Measurements from ENCODE around the gene DOLK. TPM values are rescaled to one million over a fixed set of nuclear protein-coding genes. Genes with fewer than 3 reads are reported as not detected.
A peak's percentile ranks its signal among the peaks of the same experiment; 100 is the strongest.

Gene DOLK
- polyA plus RNA-seq, 2 of the 4 experiments (the other 2 are of a cell fraction): 22.8 to 25.4 TPM

GRCh38 chr9:128901379-128901778 lies 46.0 kb downstream of the DOLK start:
- TF ChIP-seq CHD2 (IDR thresholded peaks at IDR 0.05; ENCODE audit: low read length, partially characterized antibody) (no peak), HES2 (IDR thresholded peaks at IDR 0.05) (no peak), MAZ (IDR thresholded peaks at IDR 0.05; ENCODE audit: borderline replicate concordance, low read depth, low read length) (no peak), HOXB5 (CRISPR knock-in tag; IDR thresholded peaks at IDR 0.05) (no peak), NR3C1 (IDR thresholded peaks at IDR 0.05) (no peak), CBX2 (IDR thresholded peaks at IDR 0.05; ENCODE audit: borderline replicate concordance, low read depth) (no peak)
- POLR2A ChIA-PET: no interaction called here
- WGBS (ENCODE audit: missing lambda C conversion rate): 89% methylated on average over 7 of the region's 7 CpGs
- no peaks in the 10 kb centered on the region for H3K9me3 ChIP-seq
- FAIRE-seq (no peak), ATAC-seq (no peak), DNase-seq (ENCODE audit: low read depth in 1 of 2, low spot score in 1 of 2) (no peak)
- H3K4me1 ChIP-seq: peaks cover 47% of the 10 kb centered on the region
- CTCF ChIA-PET: interaction anchor here (3.3 kb wide), 1 partner anchor 27 kb away, joined by 22 read pairs; no protein-coding TSS in a partner anchor
- peak overlapping the region; percentile 57 to 63; a peak in 2 of 6 replicates for H3K27ac ChIP-seq
- H3K4me3 ChIP-seq: no peak overlapping the region
- no peak overlapping the region for H3K4me2 ChIP-seq

DNA sequence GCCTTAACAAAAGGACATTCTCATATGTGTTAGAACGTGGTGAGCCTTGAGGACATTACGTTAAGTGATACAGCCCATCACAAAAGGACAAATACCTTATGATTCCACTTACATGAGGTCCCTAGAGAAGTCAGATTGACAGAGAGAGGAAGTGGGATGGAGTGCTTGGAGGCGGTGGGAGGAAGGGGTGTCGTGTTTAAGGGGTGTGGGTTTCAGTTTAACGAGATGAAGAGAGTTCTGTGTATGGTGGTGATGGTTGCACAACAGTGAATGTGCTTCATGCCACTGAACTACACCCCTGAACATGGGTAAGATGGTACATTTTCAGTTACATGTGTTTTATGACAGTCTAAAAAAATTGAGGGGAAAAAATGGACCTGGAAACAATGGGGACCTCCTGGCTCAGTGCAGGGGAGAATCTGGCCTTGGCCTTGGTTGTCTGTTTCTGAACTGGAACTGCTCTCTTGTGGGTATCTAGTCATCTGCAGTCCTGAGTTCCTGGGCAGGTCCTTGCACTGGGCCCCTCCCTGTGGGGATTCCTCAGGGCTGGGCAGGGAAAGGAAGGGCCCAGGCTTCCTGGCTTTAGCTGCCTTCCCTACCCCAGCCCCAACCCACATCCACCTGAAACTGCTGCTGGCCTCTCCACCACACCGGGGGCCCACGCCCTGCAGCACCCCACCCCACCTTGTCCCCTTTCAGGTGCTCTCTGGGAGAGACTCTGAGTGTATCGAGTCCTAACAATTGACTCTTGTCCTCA lies 47.7 kb downstream of the DOLK start:
- no peaks in the 10 kb centered on the region for H3K9me3 ChIP-seq
- WGBS (ENCODE audit: missing lambda C conversion rate): 74% methylated on average over 6 of the region's 8 CpGs
- CTCF ChIA-PET: interaction anchor here (0.8 to 3.3 kb wide), 2 partner anchors 13 to 28 kb away, joined by 3 to 22 read pairs; no protein-coding TSS in a partner anchor
- H3K4me2 ChIP-seq: no peak overlapping the region
- no peak overlapping the region for H3K4me3 ChIP-seq
- FAIRE-seq (no peak), ATAC-seq (peak; percentile 53 to 58), DNase-seq (ENCODE audit: low read depth in 1 of 2, low spot score in 1 of 2) (no peak)
- peak overlapping the region; percentile 46 to 57; a peak in 4 of 6 replicates for H3K27ac ChIP-seq
- TF ChIP-seq PHF8 (IDR thresholded peaks at IDR 0.05; ENCODE audit: borderline replicate concordance, low read depth) (no peak), KDM1A (IDR thresholded peaks at IDR 0.05; ENCODE audit: low read depth) (no peak), RFX5 (IDR thresholded peaks at IDR 0.05) (no peak), FOSL2 (IDR thresholded peaks at IDR 0.05) (no peak), FOSL2 (CRISPR knock-in tag; IDR thresholded peaks at IDR 0.05) (no peak), KDM5A (IDR thresholded peaks at IDR 0.05) (no peak), MAFK (IDR thresholded peaks at IDR 0.05; ENCODE audit: partially characterized antibody) (no peak)
- TF ChIP-seq, protein P1, sequence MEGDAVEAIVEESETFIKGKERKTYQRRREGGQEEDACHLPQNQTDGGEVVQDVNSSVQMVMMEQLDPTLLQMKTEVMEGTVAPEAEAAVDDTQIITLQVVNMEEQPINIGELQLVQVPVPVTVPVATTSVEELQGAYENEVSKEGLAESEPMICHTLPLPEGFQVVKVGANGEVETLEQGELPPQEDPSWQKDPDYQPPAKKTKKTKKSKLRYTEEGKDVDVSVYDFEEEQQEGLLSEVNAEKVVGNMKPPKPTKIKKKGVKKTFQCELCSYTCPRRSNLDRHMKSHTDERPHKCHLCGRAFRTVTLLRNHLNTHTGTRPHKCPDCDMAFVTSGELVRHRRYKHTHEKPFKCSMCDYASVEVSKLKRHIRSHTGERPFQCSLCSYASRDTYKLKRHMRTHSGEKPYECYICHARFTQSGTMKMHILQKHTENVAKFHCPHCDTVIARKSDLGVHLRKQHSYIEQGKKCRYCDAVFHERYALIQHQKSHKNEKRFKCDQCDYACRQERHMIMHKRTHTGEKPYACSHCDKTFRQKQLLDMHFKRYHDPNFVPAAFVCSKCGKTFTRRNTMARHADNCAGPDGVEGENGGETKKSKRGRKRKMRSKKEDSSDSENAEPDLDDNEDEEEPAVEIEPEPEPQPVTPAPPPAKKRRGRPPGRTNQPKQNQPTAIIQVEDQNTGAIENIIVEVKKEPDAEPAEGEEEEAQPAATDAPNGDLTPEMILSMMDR (IDR thresholded peaks at IDR 0.05): no peak
- POLR2A ChIA-PET: no interaction called here
- H3K4me1 ChIP-seq: peaks cover 43% of the 10 kb centered on the region

DNA sequence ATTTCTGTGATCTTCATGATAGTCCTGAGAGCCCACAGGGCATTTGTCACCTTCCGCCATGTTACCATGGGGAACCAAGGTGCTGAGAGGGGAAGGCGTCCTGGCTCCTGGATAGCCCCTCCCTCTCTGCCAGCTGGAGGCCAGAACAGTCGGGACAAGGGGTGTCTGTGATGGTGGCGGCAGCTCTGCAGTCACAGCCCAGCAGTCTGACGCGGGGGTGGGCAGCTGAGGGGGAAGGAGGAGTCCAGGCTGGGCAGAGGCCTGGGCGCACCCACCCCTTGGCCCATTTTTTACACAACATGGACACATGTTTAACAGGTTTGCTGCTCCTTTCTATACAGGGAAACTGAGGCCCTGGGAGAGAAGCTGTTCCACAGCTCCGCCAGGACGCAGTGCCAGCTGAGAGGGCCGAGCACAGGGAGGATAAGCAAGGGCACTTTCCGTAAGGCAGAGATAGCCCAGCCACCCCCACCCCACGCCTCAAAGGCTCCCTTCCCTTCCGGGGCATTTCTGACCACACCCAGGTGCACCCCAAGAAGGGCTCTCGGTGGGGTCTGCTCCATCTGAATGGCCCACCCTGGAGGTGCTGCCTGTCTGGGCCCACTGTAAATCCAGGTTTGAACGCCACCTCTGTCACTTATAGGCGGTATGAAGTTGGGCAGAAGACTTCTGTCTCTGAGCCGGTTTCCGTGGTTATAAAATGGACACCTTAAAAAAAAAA lies 48.4 kb downstream of the DOLK start:
- POLR2A ChIA-PET: no interaction called here
- H3K4me1 ChIP-seq: peaks cover 38% of the 10 kb centered on the region

GRCh38 chr9:128898382-128898781 lies 49.0 kb downstream of the DOLK start:
- FAIRE-seq (no peak), DNase-seq (ENCODE audit: low read depth in 1 of 2, low spot score in 1 of 2) (no peak), ATAC-seq (no peak)
- 87% methylated on average over 5 of the region's 5 CpGs for WGBS (ENCODE audit: missing lambda C conversion rate)
- TF ChIP-seq POLR2AphosphoS2 (conservative IDR thresholded peaks at IDR 0.05; ENCODE audit: low read length) (no peak), RCOR1 (IDR thresholded peaks at IDR 0.05; ENCODE audit: low read depth, low read length) (no peak), NFE2L2 (conservative IDR thresholded peaks at IDR 0.05; ENCODE audit: low read length) (no peak), ZSCAN20 (CRISPR knock-in tag; IDR thresholded peaks at IDR 0.05) (no peak), PHF8 (IDR thresholded peaks at IDR 0.05; ENCODE audit: borderline replicate concordance, low read depth) (no peak), RARB (CRISPR knock-in tag; IDR thresholded peaks at IDR 0.05) (no peak), SREBF2 (IDR thresholded peaks at IDR 0.05) (no peak), ZFP36 (IDR thresholded peaks at IDR 0.05; ENCODE audit: borderline replicate concordance, partially characterized antibody) (no peak)
- H3K4me2 ChIP-seq: no peak overlapping the region
- POLR2A ChIA-PET: no interaction called here
- peak overlapping the region in 1 of 2 experiments; percentile 31; a peak in 2 of 6 replicates for H3K27ac ChIP-seq
- CTCF ChIA-PET: interaction anchor here (0.5 to 1.2 kb wide), 4 partner anchors 29 to 133 kb away, joined by 3 to 5 read pairs (median 3); no protein-coding TSS in a partner anchor
- no peaks in the 10 kb centered on the region for H3K9me3 ChIP-seq
- H3K4me3 ChIP-seq: no peak overlapping the region
- peaks cover 34% of the 10 kb centered on the region for H3K4me1 ChIP-seq

More for the DNA sequence above, 48.4 kb downstream of the DOLK start:
- peak overlapping the region in 1 of 2 experiments; percentile 31; a peak in 2 of 6 replicates for H3K27ac ChIP-seq
- 95% methylated on average over 17 of the region's 18 CpGs for WGBS (ENCODE audit: missing lambda C conversion rate)
- FAIRE-seq (no peak), DNase-seq (ENCODE audit: low read depth in 1 of 2, low spot score in 1 of 2) (no peak), ATAC-seq (no peak)
- CTCF ChIA-PET: interaction anchor here (1.0 kb wide), 1 partner anchor 111 kb away, joined by 3 read pairs; no protein-coding TSS in a partner anchor
- no peak overlapping the region for H3K4me3 ChIP-seq
- no peak for TF ChIP-seq NR3C1 (IDR thresholded peaks at IDR 0.05)
- no peak for TF ChIP-seq CHD2 (IDR thresholded peaks at IDR 0.05; ENCODE audit: low read length, partially characterized antibody)
- no peak for TF ChIP-seq TP53 (CRISPR knock-in tag; IDR thresholded peaks at IDR 0.05)
- no peak for TF ChIP-seq ESRRA (IDR thresholded peaks at IDR 0.05; ENCODE audit: borderline replicate concordance, low read length)
- H3K4me2 ChIP-seq: no peak overlapping the region
- H3K9me3 ChIP-seq: no peaks in the 10 kb centered on the region

Measured in A549 (cell line).